ENCODE data around the gene P2RX1.

The P2RX1 gene

DNA sequence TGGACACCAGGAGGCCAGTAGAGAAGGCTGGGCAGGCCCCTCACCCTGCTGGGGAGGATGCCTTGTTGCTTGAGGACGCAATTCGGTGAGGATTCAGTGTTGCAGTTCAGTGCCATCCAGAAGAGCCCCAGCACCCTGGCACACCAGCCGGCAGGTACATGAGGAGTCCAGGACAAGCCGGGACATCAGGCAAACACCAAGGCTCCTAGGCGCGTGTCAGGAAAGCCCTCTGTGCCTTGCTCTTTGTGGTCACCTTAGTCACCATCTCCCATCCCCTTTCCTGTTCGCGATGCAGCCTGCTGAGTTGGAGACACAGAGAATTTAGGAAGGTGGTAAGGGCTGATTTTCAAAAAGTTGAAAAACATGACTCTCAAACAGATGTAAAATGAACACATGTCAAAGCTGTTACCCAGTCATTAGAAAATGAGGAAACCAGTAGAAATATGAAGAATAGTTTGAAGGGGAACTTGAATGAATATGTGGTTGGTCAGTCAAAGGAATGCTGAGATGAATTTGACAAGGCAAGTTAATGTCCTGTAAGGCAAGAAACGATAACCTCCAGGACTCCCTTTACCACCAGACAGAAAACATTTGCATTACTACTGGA lies 67.9 kb downstream of the P2RX1 start:
- no peak for TF ChIP-seq MYC (IDR thresholded peaks at IDR 0.05; ENCODE audit: low read depth, low read length)
- TF ChIP-seq, protein P1, sequence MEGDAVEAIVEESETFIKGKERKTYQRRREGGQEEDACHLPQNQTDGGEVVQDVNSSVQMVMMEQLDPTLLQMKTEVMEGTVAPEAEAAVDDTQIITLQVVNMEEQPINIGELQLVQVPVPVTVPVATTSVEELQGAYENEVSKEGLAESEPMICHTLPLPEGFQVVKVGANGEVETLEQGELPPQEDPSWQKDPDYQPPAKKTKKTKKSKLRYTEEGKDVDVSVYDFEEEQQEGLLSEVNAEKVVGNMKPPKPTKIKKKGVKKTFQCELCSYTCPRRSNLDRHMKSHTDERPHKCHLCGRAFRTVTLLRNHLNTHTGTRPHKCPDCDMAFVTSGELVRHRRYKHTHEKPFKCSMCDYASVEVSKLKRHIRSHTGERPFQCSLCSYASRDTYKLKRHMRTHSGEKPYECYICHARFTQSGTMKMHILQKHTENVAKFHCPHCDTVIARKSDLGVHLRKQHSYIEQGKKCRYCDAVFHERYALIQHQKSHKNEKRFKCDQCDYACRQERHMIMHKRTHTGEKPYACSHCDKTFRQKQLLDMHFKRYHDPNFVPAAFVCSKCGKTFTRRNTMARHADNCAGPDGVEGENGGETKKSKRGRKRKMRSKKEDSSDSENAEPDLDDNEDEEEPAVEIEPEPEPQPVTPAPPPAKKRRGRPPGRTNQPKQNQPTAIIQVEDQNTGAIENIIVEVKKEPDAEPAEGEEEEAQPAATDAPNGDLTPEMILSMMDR (IDR thresholded peaks at IDR 0.05; ENCODE audit: low read depth, low read length) = no peak
- TF ChIP-seq POLR2A (IDR thresholded peaks at IDR 0.05; ENCODE audit: extremely low read depth, insufficient read length) = no peak
- TF ChIP-seq, protein P2, sequence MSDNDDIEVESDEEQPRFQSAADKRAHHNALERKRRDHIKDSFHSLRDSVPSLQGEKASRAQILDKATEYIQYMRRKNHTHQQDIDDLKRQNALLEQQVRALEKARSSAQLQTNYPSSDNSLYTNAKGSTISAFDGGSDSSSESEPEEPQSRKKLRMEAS (IDR thresholded peaks at IDR 0.05; ENCODE audit: low read depth, low read length) = no peak
- DNase-seq (ENCODE audit: low read depth) = peak; percentile 39
- H3K4me3 ChIP-seq (ENCODE audit: low read depth, low read length) = no peak overlapping the region

DNA sequence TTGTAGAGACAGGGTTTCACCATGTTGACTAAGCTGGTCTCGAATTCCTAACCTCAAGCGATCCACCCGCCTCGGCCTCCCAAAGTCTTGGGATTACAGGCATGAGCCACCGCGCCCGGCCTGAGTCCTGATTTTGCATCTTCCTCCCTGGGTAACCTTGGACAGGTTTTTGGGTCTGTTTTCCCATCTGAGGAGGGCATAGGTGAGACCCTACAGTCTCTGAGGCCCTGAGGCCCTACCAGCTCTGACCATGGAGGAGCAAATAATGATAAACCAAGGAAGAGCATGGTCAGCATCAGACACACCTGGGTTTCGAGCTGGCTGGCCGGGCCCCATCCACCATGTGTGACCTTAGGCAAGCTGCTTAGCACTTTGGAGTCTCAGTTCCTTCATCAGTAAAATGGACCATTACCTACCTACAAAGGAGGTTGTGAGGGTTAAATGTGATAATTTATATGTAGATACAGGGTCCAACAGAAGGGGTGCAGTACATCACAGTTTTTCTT lies 69.0 kb downstream of the P2RX1 start:
- no peak overlapping the region for H3K4me3 ChIP-seq (ENCODE audit: low read depth, low read length)
- DNase-seq (ENCODE audit: low read depth) = no peak
- TF ChIP-seq POLR2A (IDR thresholded peaks at IDR 0.05; ENCODE audit: extremely low read depth, insufficient read length) (no peak), MYC (IDR thresholded peaks at IDR 0.05; ENCODE audit: low read depth, low read length) (no peak)
- TF ChIP-seq, protein P2 (IDR thresholded peaks at IDR 0.05; ENCODE audit: low read depth, low read length) = no peak
- TF ChIP-seq, protein P1 (IDR thresholded peaks at IDR 0.05; ENCODE audit: low read depth, low read length) = no peak
